Measurements from ENCODE around the gene KRT77.

DNA sequence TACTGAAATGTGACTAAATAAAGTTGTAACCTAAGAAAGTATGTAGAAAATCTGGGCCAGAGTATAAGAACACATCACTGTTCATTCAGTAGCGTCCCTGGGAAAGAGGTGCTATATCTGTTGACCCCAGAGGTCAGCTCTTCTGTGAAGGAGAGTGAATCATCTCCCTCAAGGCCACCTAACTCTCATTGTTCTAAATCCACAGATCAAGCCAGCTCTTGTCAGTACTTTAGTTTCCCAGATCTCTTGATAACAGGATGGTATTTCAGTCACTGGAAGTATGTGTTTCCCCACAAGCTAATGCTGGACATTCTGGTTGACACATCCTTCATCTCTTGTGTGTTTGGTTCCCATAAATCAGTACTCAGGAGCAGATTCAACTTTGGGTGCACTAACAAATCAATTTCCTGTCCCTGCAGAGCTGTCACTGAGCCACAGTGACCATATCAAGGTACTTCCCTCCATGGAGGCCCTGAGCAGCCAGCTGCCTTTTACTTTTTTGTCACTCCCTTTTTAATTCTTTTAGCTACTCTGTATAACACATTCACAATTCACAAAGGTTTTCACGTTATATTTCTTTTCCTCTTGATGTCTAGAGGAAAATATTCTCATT is 30.9 kb downstream of the KRT77 start:
- TF ChIP-seq, protein P1, sequence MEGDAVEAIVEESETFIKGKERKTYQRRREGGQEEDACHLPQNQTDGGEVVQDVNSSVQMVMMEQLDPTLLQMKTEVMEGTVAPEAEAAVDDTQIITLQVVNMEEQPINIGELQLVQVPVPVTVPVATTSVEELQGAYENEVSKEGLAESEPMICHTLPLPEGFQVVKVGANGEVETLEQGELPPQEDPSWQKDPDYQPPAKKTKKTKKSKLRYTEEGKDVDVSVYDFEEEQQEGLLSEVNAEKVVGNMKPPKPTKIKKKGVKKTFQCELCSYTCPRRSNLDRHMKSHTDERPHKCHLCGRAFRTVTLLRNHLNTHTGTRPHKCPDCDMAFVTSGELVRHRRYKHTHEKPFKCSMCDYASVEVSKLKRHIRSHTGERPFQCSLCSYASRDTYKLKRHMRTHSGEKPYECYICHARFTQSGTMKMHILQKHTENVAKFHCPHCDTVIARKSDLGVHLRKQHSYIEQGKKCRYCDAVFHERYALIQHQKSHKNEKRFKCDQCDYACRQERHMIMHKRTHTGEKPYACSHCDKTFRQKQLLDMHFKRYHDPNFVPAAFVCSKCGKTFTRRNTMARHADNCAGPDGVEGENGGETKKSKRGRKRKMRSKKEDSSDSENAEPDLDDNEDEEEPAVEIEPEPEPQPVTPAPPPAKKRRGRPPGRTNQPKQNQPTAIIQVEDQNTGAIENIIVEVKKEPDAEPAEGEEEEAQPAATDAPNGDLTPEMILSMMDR (IDR thresholded peaks at IDR 0.05; ENCODE audit: low read depth, low read length) = no peak
- no peak for TF ChIP-seq EZH2phosphoT487 (IDR thresholded peaks at IDR 0.05; ENCODE audit: low read depth)

Measured in OCI-LY3 (cell line).